GM23338 (cell line): ENCODE data around the gene MKLN1. TPM values are rescaled to one million over a fixed set of nuclear protein-coding genes. Genes with fewer than 3 reads are reported as not detected.

Experiments
- ATAC-seq: fragments of 200-7000 bp; cut with Tn5 transposase; 3 replicates; pipeline ENCODE4 v1.9.1; 2020
- DNase-seq: peaks from one replicate; pipeline ENCODE4 v3.0.0-alpha.2; 2015; ENCODE audit warnings: low spot score
- H2AFZ ChIP-seq: fragments of 200-600 bp; sonication (generic); 2 replicates; pipeline ENCODE4 v1.8.0; 2016; ENCODE audit warnings: antibody characterized with exemption, mild to moderate bottlenecking, moderate library complexity
- H3F3A ChIP-seq: fragments of 200-600 bp; sonication (generic); replicated peaks from 2 replicates; pipeline ENCODE4 v1.8.0; 2017; ENCODE audit warnings: antibody characterized with exemption, mixed run types, low read depth
- H3K27ac ChIP-seq: fragments of 200-600 bp; sonication (generic); 2 replicates; pipeline ENCODE4 v1.6.1; 2016; ENCODE audit warnings: low read depth
- H3K27me3 ChIP-seq: fragments of 200-600 bp; sonication (generic); 2 replicates; pipeline ENCODE4 v1.8.0; 2016; ENCODE audit warnings: mild to moderate bottlenecking, mixed run types, moderate library complexity; ENCODE audit not compliant: insufficient read depth
- H3K36me3 ChIP-seq: fragments of 200-600 bp; sonication (generic); 2 replicates; pipeline ENCODE4 v1.8.0; 2016; ENCODE audit warnings: mild to moderate bottlenecking; ENCODE audit not compliant: insufficient read depth
- H3K4me1 ChIP-seq: fragments of 200-600 bp; sonication (generic); 2 replicates; pipeline ENCODE4 v1.8.0; 2016; ENCODE audit warnings: mild to moderate bottlenecking, moderate library complexity; ENCODE audit not compliant: insufficient read depth
- H3K4me2 ChIP-seq: fragments of 200-600 bp; sonication (generic); 2 replicates; pipeline ENCODE4 v1.7.1; 2017; ENCODE audit warnings: mixed run types
- H3K4me3 ChIP-seq: fragments of 200-600 bp; sonication (generic); 2 replicates; pipeline ENCODE4 v1.6.1; 2016; ENCODE audit warnings: mixed run types
- H3K79me2 ChIP-seq: fragments of 200-600 bp; sonication (generic); replicated peaks from 2 replicates; pipeline ENCODE4 v1.8.0; 2017; ENCODE audit warnings: mild to moderate bottlenecking; ENCODE audit not compliant: insufficient read depth
- H3K9me2 ChIP-seq: fragments of 200-600 bp; sonication (generic); 2 replicates; pipeline ENCODE4 v1.8.0; 2017; ENCODE audit not compliant: insufficient read depth
- H4K20me1 ChIP-seq: fragments of 200-600 bp; sonication (generic); replicated peaks from 2 replicates; pipeline ENCODE4 v1.8.0; 2017; ENCODE audit warnings: mild to moderate bottlenecking; ENCODE audit not compliant: insufficient read depth
- H3K27ac Mint-ChIP-seq: 2 replicates; pipeline ENCODE4 v1.8.0; 2020; ENCODE audit warnings: inconsistent platforms, mild to moderate bottlenecking, moderate library complexity, mixed read lengths
- H3K27me3 Mint-ChIP-seq: 3 replicates; pipeline ENCODE4 v1.8.0; 2022; ENCODE audit warnings: low read depth, mild to moderate bottlenecking, moderate library complexity, mixed read lengths, inconsistent platforms; ENCODE audit not compliant: insufficient read depth, poor library complexity
- H3K36me3 Mint-ChIP-seq: 3 replicates; pipeline ENCODE4 v1.8.0; 2021; ENCODE audit warnings: low read depth, mild to moderate bottlenecking, inconsistent platforms, moderate library complexity, mixed read lengths
- H3K4me1 Mint-ChIP-seq: 3 replicates; pipeline ENCODE4 v1.8.0; 2020; ENCODE audit warnings: mild to moderate bottlenecking, inconsistent platforms, mixed read lengths
- H3K4me3 Mint-ChIP-seq: 3 replicates; pipeline ENCODE4 v1.8.0; 2021; ENCODE audit warnings: moderate library complexity, mild to moderate bottlenecking, inconsistent platforms, mixed read lengths
- H3K9me3 Mint-ChIP-seq: 3 replicates; pipeline ENCODE4 v1.8.0; 2020; ENCODE audit warnings: moderate library complexity, mild to moderate bottlenecking, inconsistent platforms, mixed read lengths
- CREB1 ChIP-seq: fragments of 250-450 bp; sonication (Bioruptor Pico); IDR thresholded peaks from 2 replicates; pipeline ENCODE4 v1.5.0; 2020; ENCODE audit warnings: low read depth, mild to moderate bottlenecking, moderate library complexity
- EZH2 ChIP-seq: fragments of 200-600 bp; sonication (generic); IDR thresholded peaks from one replicate; pipeline ENCODE4 v1.8.0; 2017; ENCODE audit warnings: antibody characterized with exemption, mild to moderate bottlenecking, low read depth; ENCODE audit not compliant: unreplicated experiment
- EZH2phosphoT487 ChIP-seq: fragments of 200-600 bp; sonication (generic); IDR thresholded peaks from one replicate; pipeline ENCODE4 v1.8.1; 2018; ENCODE audit warnings: antibody characterized with exemption; ENCODE audit not compliant: unreplicated experiment
- JUNB ChIP-seq: IDR thresholded peaks from one replicate; pipeline ENCODE4 v1.6.1; 2016; ENCODE audit warnings: antibody characterized with exemption; ENCODE audit not compliant: unreplicated experiment
- NANOG ChIP-seq: IDR thresholded peaks from 2 replicates; pipeline ENCODE4 v1.6.1; 2016; ENCODE audit warnings: antibody characterized with exemption, borderline replicate concordance
- POLR2AphosphoS5 ChIP-seq: IDR thresholded peaks from 2 replicates; pipeline ENCODE4 v1.6.1; 2016; ENCODE audit warnings: antibody characterized with exemption, low read depth
- STAT1 ChIP-seq: IDR thresholded peaks from one replicate; pipeline ENCODE4 v1.6.1; 2016; ENCODE audit warnings: antibody characterized with exemption; ENCODE audit not compliant: unreplicated experiment
- ZNF114 ChIP-seq: fragments of 250-450 bp; sonication (Bioruptor Pico); IDR thresholded peaks from 2 replicates; pipeline ENCODE4 v1.5.0; 2020; ENCODE audit warnings: mild to moderate bottlenecking, moderate library complexity
- ZNF331 ChIP-seq: fragments of 250-450 bp; sonication (Bioruptor Pico); IDR thresholded peaks from 2 replicates; pipeline ENCODE4 v1.5.0; 2020; ENCODE audit warnings: low read depth, mild to moderate bottlenecking, moderate library complexity
- ZNF462 ChIP-seq: fragments of 250-450 bp; sonication (Bioruptor Pico); IDR thresholded peaks from 2 replicates; pipeline ENCODE4 v1.5.0; 2020; ENCODE audit warnings: mild to moderate bottlenecking, moderate library complexity
- polyA plus RNA-seq: library from polyadenylated mRNA; unstranded; fragments of >200 nt; fragmentation: Nextera tagmentation; extraction: Ambion mirVana; gene quantifications from 2 replicates; pipeline ENCODE4 v1.2.1, GENCODE V29; 2016
- total RNA-seq: library from RNA; depleted of rRNA; stranded (reverse); fragments of >200 nt; shearing (Covaris generic); gene quantifications from 2 replicates; pipeline ENCODE4 v1.2.3, GENCODE V29; 2014
- TF ChIP-seq, protein P1 (sequence below), 2 experiments: fragments of 200-600 bp in 1 of 2; sonication (generic) in 1 of 2; conservative IDR thresholded peaks; 2 replicates each; pipeline versions ENCODE4 v1.5.1 to v1.6.1; 2016 to 2017; ENCODE audit warnings: antibody characterized with exemption in 2 of 2, low read depth in 2 of 2, mild to moderate bottlenecking in 2 of 2, moderate library complexity in 1 of 2
- TF ChIP-seq, protein P2 (sequence below): IDR thresholded peaks from 2 replicates; pipeline ENCODE4 v1.6.1; 2016; ENCODE audit warnings: antibody characterized with exemption
- TF ChIP-seq, protein P3 (sequence below): IDR thresholded peaks from one replicate; pipeline ENCODE4 v1.6.1; 2018; ENCODE audit warnings: antibody characterized with exemption; ENCODE audit not compliant: unreplicated experiment

The MKLN1 gene
- total and polyA plus RNA-seq, 2 experiments from 2014 or later: 25.3 to 46.5 TPM

DNA sequence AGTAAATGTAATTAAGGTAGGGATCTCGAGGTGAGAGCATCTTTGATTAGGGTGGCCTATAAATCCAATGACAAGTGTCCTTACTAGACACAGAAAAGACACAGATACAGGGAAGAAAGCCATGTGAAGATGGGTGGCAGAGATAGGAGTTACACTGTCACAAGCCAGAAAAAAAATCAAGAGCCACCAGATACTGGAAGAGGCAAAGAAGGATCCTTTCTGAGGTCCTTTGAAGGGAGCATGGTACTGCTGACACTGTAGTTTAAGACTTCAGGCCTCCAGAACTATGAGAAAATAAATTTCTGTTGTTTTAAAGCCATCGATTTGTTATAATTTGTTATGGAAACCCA lies 56.6 kb downstream of the MKLN1 start:
- ATAC-seq (no peak), DNase-seq (no peak)
- Histone ChIP-seq H3K9me2 (no peaks in the 10 kb centered on the region), H3K27me3 (no peaks in the 10 kb centered on the region), H3K4me2 (no peak overlapping the region), H3K79me2 (peaks cover 72% of the 10 kb centered on the region), H3K36me3 (no peaks in the 10 kb centered on the region), H2AFZ (no peak overlapping the region), H3K27ac (peak overlapping the region; percentile 2; the same call in 1 of the 2 replicates), H4K20me1 (no peaks in the 10 kb centered on the region), H3K4me3 (no peak overlapping the region), H3K4me1 (peaks cover 14% of the 10 kb centered on the region), H3F3A (no peaks in the 10 kb centered on the region)
- Mint-ChIP-seq H3K27me3 (peaks cover 2% of the 10 kb centered on the region), H3K4me3 (no peak overlapping the region), H3K27ac (no peak overlapping the region), H3K36me3 (peaks cover 12% of the 10 kb centered on the region; the same call in 2 of the 3 replicates), H3K4me1 (peaks cover 13% of the 10 kb centered on the region), H3K9me3 (no peaks in the 10 kb centered on the region)
- TF ChIP-seq CREB1 (CRISPR knock-in tag): no peak
- no peak for TF ChIP-seq EZH2
- no peak for TF ChIP-seq EZH2phosphoT487
- no peak for TF ChIP-seq ZNF331 (CRISPR knock-in tag)
- TF ChIP-seq ZNF462: no peak
- TF ChIP-seq, protein P1, sequence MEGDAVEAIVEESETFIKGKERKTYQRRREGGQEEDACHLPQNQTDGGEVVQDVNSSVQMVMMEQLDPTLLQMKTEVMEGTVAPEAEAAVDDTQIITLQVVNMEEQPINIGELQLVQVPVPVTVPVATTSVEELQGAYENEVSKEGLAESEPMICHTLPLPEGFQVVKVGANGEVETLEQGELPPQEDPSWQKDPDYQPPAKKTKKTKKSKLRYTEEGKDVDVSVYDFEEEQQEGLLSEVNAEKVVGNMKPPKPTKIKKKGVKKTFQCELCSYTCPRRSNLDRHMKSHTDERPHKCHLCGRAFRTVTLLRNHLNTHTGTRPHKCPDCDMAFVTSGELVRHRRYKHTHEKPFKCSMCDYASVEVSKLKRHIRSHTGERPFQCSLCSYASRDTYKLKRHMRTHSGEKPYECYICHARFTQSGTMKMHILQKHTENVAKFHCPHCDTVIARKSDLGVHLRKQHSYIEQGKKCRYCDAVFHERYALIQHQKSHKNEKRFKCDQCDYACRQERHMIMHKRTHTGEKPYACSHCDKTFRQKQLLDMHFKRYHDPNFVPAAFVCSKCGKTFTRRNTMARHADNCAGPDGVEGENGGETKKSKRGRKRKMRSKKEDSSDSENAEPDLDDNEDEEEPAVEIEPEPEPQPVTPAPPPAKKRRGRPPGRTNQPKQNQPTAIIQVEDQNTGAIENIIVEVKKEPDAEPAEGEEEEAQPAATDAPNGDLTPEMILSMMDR (conservative IDR thresholded peaks at IDR 0.05; ENCODE audit: low read depth in 2 of 2): no peak
- no peak for TF ChIP-seq JUNB
- TF ChIP-seq POLR2AphosphoS5: no peak
- TF ChIP-seq STAT1: no peak
- TF ChIP-seq, protein P2, sequence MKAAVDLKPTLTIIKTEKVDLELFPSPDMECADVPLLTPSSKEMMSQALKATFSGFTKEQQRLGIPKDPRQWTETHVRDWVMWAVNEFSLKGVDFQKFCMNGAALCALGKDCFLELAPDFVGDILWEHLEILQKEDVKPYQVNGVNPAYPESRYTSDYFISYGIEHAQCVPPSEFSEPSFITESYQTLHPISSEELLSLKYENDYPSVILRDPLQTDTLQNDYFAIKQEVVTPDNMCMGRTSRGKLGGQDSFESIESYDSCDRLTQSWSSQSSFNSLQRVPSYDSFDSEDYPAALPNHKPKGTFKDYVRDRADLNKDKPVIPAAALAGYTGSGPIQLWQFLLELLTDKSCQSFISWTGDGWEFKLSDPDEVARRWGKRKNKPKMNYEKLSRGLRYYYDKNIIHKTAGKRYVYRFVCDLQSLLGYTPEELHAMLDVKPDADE: no peak
- TF ChIP-seq, protein P3, sequence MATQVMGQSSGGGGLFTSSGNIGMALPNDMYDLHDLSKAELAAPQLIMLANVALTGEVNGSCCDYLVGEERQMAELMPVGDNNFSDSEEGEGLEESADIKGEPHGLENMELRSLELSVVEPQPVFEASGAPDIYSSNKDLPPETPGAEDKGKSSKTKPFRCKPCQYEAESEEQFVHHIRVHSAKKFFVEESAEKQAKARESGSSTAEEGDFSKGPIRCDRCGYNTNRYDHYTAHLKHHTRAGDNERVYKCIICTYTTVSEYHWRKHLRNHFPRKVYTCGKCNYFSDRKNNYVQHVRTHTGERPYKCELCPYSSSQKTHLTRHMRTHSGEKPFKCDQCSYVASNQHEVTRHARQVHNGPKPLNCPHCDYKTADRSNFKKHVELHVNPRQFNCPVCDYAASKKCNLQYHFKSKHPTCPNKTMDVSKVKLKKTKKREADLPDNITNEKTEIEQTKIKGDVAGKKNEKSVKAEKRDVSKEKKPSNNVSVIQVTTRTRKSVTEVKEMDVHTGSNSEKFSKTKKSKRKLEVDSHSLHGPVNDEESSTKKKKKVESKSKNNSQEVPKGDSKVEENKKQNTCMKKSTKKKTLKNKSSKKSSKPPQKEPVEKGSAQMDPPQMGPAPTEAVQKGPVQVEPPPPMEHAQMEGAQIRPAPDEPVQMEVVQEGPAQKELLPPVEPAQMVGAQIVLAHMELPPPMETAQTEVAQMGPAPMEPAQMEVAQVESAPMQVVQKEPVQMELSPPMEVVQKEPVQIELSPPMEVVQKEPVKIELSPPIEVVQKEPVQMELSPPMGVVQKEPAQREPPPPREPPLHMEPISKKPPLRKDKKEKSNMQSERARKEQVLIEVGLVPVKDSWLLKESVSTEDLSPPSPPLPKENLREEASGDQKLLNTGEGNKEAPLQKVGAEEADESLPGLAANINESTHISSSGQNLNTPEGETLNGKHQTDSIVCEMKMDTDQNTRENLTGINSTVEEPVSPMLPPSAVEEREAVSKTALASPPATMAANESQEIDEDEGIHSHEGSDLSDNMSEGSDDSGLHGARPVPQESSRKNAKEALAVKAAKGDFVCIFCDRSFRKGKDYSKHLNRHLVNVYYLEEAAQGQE: no peak
- TF ChIP-seq ZNF114 (CRISPR knock-in tag): no peak
- TF ChIP-seq NANOG: no peak
